Mesendoderm (in vitro differentiated cells): Measurements from ENCODE around the gene UACA.
"Not testable (repeated sequence)": the region's sequence is repeated elsewhere in the genome, so short reads cannot be mapped to it uniquely, and the experiment has no call there.

Experiments
- DNase-seq: peaks from one replicate; pipeline ENCODE4 v3.0.0; 2013
- H2AK5ac ChIP-seq: 2 replicates; pipeline ENCODE4 v1.6.1; 2013; ENCODE audit warnings: low read length, inconsistent platforms
- H2BK120ac ChIP-seq: 2 replicates; pipeline ENCODE4 v1.6.1; 2013; ENCODE audit warnings: low read depth, mild to moderate bottlenecking, low read length, moderate library complexity, mixed read lengths
- H2BK15ac ChIP-seq: replicated peaks from 2 replicates; pipeline ENCODE4 v1.6.1; 2013; ENCODE audit warnings: low read depth, mild to moderate bottlenecking, moderate library complexity
- H2BK5ac ChIP-seq: 2 replicates; pipeline ENCODE4 v1.6.1; 2013; ENCODE audit warnings: low read length, inconsistent platforms
- H3K18ac ChIP-seq: 2 replicates; pipeline ENCODE4 v1.6.1; 2013; ENCODE audit warnings: mild to moderate bottlenecking, low read length, mixed read lengths
- H3K23ac ChIP-seq: one replicate; pipeline ENCODE4 v1.6.1; 2013; ENCODE audit warnings: low read length
- H3K27ac ChIP-seq: 2 replicates; pipeline ENCODE4 v1.5.1; 2013; ENCODE audit warnings: low read depth, mild to moderate bottlenecking, inconsistent platforms, low read length, moderate library complexity
- H3K27me3 ChIP-seq: 2 replicates; pipeline ENCODE4 v1.6.1; 2013; ENCODE audit warnings: low read length, control low read depth, mild to moderate bottlenecking, inconsistent platforms; ENCODE audit not compliant: insufficient read depth, poor library complexity
- H3K36me3 ChIP-seq: 2 replicates; pipeline ENCODE4 v1.6.1; 2013; ENCODE audit warnings: low read length, inconsistent platforms; ENCODE audit not compliant: control insufficient read depth, insufficient read depth
- H3K4ac ChIP-seq: one replicate; pipeline ENCODE4 v1.6.1; 2013; ENCODE audit warnings: low read depth, mild to moderate bottlenecking, low read length, moderate library complexity
- H3K4me1 ChIP-seq: 2 replicates; pipeline ENCODE4 v1.6.1; 2013; ENCODE audit warnings: low read depth, low read length, inconsistent platforms; ENCODE audit not compliant: control insufficient read depth
- H3K4me2 ChIP-seq: 2 replicates; pipeline ENCODE4 v1.6.1; 2013; ENCODE audit warnings: low read length
- H3K4me3 ChIP-seq: 2 replicates; pipeline ENCODE4 v1.5.1; 2013; ENCODE audit warnings: mild to moderate bottlenecking, low read length
- H3K56ac ChIP-seq: one replicate; pipeline ENCODE4 v1.6.1; 2013; ENCODE audit warnings: low read length
- H3K79me1 ChIP-seq: 2 replicates; pipeline ENCODE4 v1.6.1; 2013; ENCODE audit warnings: low read length, inconsistent platforms
- H3K79me2 ChIP-seq: 2 replicates; pipeline ENCODE4 v1.6.1; 2013; ENCODE audit warnings: mild to moderate bottlenecking, low read length; ENCODE audit not compliant: control insufficient read depth, insufficient read depth
- H3K9ac ChIP-seq: 2 replicates; pipeline ENCODE4 v1.6.1; 2013; ENCODE audit warnings: low read length, inconsistent platforms
- H4K5ac ChIP-seq: one replicate; pipeline ENCODE4 v1.6.1; 2013; ENCODE audit warnings: low read length
- H4K8ac ChIP-seq: one replicate; pipeline ENCODE4 v1.6.1; 2013; ENCODE audit warnings: low read depth, mild to moderate bottlenecking, control low read depth, low read length, moderate library complexity
- WGBS: extraction: QIAGEN DNeasy Blood & Tissue Kit; methylation state at CpG from one replicate; pipeline ENCODE4 v1.1.7; 2013; ENCODE audit warnings: low lambda C conversion rate, missing lambda C conversion rate; ENCODE audit not compliant: insufficient coverage; ENCODE audit errors: extremely low coverage; 5-methylcytosine and 5-hydroxymethylcytosine counted together

The UACA gene

GRCh38 chr15:70616311-70616756, 147.0 kb downstream of the UACA start:
- not testable (repeated sequence) for H3K4me2 ChIP-seq, H3K4me1 ChIP-seq, H4K5ac ChIP-seq, H3K4ac ChIP-seq, H3K36me3 ChIP-seq, H3K27me3 ChIP-seq, H3K4me3 ChIP-seq, H3K79me2 ChIP-seq, H3K9ac ChIP-seq, H2AK5ac ChIP-seq, H3K18ac ChIP-seq, DNase-seq, H3K79me1 ChIP-seq, H2BK15ac ChIP-seq, H3K23ac ChIP-seq, H3K27ac ChIP-seq, H2BK5ac ChIP-seq, H2BK120ac ChIP-seq, H3K56ac ChIP-seq, H4K8ac ChIP-seq
- WGBS = no CpG with 5 or more reads among the region's 2 CpGs

GRCh38 chr15:70615435-70616310, 147.7 kb downstream of the UACA start:
- Histone ChIP-seq H3K23ac (no peak overlapping the region), H3K4me2 (no peak overlapping the region), H4K8ac (no peak overlapping the region), H2BK15ac (no peak overlapping the region), H3K4me1 (no peaks in the 10 kb centered on the region), H2BK5ac (no peak overlapping the region), H3K27ac (no peak overlapping the region), H4K5ac (no peak overlapping the region), H3K4me3 (no peak overlapping the region), H3K79me1 (no peaks in the 10 kb centered on the region), H2BK120ac (no peak overlapping the region), H3K56ac (no peak overlapping the region), H3K9ac (no peak overlapping the region), H3K4ac (no peak overlapping the region), H3K36me3 (no peaks in the 10 kb centered on the region), H3K18ac (no peak overlapping the region), H3K27me3 (no peaks in the 10 kb centered on the region), H3K79me2 (no peaks in the 10 kb centered on the region), H2AK5ac (no peak overlapping the region)
- no peak for DNase-seq
- no CpG with 5 or more reads among the region's 9 CpGs for WGBS

GRCh38 chr15:70614221-70614620, 149.1 kb downstream of the UACA start:
- DNase-seq = no peak
- H3K79me2 ChIP-seq = no peaks in the 10 kb centered on the region
- no peak overlapping the region for H2BK5ac ChIP-seq
- H3K23ac ChIP-seq = no peak overlapping the region
- H3K9ac ChIP-seq = no peak overlapping the region
- H3K79me1 ChIP-seq = no peaks in the 10 kb centered on the region
- H3K36me3 ChIP-seq = no peaks in the 10 kb centered on the region
- H3K27ac ChIP-seq = no peak overlapping the region
- no peak overlapping the region for H4K5ac ChIP-seq
- no peak overlapping the region for H3K56ac ChIP-seq
- H3K27me3 ChIP-seq = no peaks in the 10 kb centered on the region
- H2BK120ac ChIP-seq = no peak overlapping the region
- no peak overlapping the region for H2BK15ac ChIP-seq
- no CpG with 5 or more reads among the region's 3 CpGs for WGBS
- no peak overlapping the region for H4K8ac ChIP-seq
- no peak overlapping the region for H3K4me3 ChIP-seq
- H3K4me2 ChIP-seq = no peak overlapping the region
- no peak overlapping the region for H3K18ac ChIP-seq
- no peak overlapping the region for H2AK5ac ChIP-seq
- no peaks in the 10 kb centered on the region for H3K4me1 ChIP-seq
- no peak overlapping the region for H3K4ac ChIP-seq

- Histone ChIP-seq H3K27me3 (no peaks in the 10 kb centered on the region), H3K36me3 (no peaks in the 10 kb centered on the region), H3K4ac (no peak overlapping the region), H3K56ac (no peak overlapping the region), H2BK5ac (no peak overlapping the region), H3K79me1 (no peaks in the 10 kb centered on the region), H2AK5ac (no peak overlapping the region), H3K79me2 (no peaks in the 10 kb centered on the region), H4K5ac (no peak overlapping the region), H2BK120ac (no peak overlapping the region), H3K23ac (no peak overlapping the region), H3K9ac (no peak overlapping the region), H3K4me1 (no peaks in the 10 kb centered on the region), H4K8ac (no peak overlapping the region), H2BK15ac (no peak overlapping the region), H3K27ac (no peak overlapping the region), H3K18ac (no peak overlapping the region), H3K4me3 (no peak overlapping the region), H3K4me2 (no peak overlapping the region)
- WGBS = no CpG with 5 or more reads among the region's 2 CpGs
- DNase-seq = no peak
Observed at GRCh38 chr15:70613271-70613670, 150.1 kb downstream of the UACA start.

GRCh38 chr15:70611286-70611685, 152.1 kb downstream of the UACA start:
- no peak overlapping the region for H3K4me2 ChIP-seq
- H3K23ac ChIP-seq = no peak overlapping the region
- H3K18ac ChIP-seq = no peak overlapping the region
- no peaks in the 10 kb centered on the region for H3K79me1 ChIP-seq
- no peaks in the 10 kb centered on the region for H3K27me3 ChIP-seq
- H3K27ac ChIP-seq = no peak overlapping the region
- no peak overlapping the region for H2BK120ac ChIP-seq
- no peaks in the 10 kb centered on the region for H3K4me1 ChIP-seq
- no peak overlapping the region for H3K4me3 ChIP-seq
- DNase-seq = no peak
- no peak overlapping the region for H3K9ac ChIP-seq
- no peak overlapping the region for H3K4ac ChIP-seq
- H4K5ac ChIP-seq = no peak overlapping the region
- WGBS = no CpG with 5 or more reads among the region's 4 CpGs
- H2BK5ac ChIP-seq = no peak overlapping the region
- no peaks in the 10 kb centered on the region for H3K36me3 ChIP-seq
- no peak overlapping the region for H4K8ac ChIP-seq
- H2AK5ac ChIP-seq = no peak overlapping the region
- H2BK15ac ChIP-seq = no peak overlapping the region
- H3K79me2 ChIP-seq = no peaks in the 10 kb centered on the region
- no peak overlapping the region for H3K56ac ChIP-seq

DNA sequence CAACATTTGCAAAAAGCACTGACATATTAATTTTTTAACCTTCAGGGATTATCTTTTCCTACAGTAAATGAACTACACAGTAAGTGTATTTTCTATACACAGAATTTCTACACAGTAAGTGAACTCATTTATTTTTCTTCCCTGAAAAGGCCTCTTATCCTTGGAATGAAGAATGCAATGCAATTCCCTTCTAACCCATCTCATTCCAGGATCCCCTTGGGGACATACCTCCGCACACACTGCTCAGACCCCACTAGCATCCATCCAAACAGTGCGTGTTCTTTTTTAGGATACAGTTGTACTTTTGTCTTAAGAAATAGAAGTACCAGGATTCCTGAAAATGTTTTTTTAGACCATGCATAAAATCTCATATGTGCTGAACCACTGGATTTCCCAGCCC, 152.8 kb downstream of the UACA start:
- Histone ChIP-seq H3K79me1 (no peaks in the 10 kb centered on the region), H3K27ac (no peak overlapping the region), H2AK5ac (no peak overlapping the region), H2BK120ac (no peak overlapping the region), H4K5ac (no peak overlapping the region), H2BK5ac (no peak overlapping the region), H3K36me3 (no peaks in the 10 kb centered on the region), H3K56ac (no peak overlapping the region), H3K4ac (no peak overlapping the region), H2BK15ac (no peak overlapping the region), H3K23ac (no peak overlapping the region), H3K4me1 (no peaks in the 10 kb centered on the region), H3K79me2 (no peaks in the 10 kb centered on the region), H3K27me3 (no peaks in the 10 kb centered on the region), H3K9ac (no peak overlapping the region), H4K8ac (no peak overlapping the region), H3K18ac (no peak overlapping the region), H3K4me2 (no peak overlapping the region), H3K4me3 (no peak overlapping the region)
- DNase-seq = no peak
- WGBS = no CpG with 5 or more reads among the region's 2 CpGs
